A549 (cell line): Measurements from ENCODE around the gene REPS2. TPM values are rescaled to one million over a fixed set of nuclear protein-coding genes. Genes with fewer than 3 reads are reported as not detected.

ENCODE experiments used
- ATAC-seq, 2 experiments: fragments of 200-7000 bp in 1 of 2; fragments of >200 bp in 1 of 2; cut with Nextera tagmentation in 1 of 2; cut with Tn5 transposase in 1 of 2; 3 replicates each; pipeline versions ENCODE4 v1.8.0 to v1.9.1; 2018 to 2020; ENCODE audit warnings: mild to moderate bottlenecking in 1 of 2, moderate library complexity in 1 of 2
- CTCF ChIA-PET: fragments of 300-600 bp; sonication (Branson Sonifier 250); formaldehyde crosslinking; extraction: SDS; loops from one replicate; lab custom pipeline; 2021; ENCODE audit warnings: antibody characterized with exemption, inconsistent platforms; lab: Yijun Ruan, JAX
- POLR2A ChIA-PET: fragments of 350-600 bp; formaldehyde crosslinking; extraction: SDS; loops from one replicate; lab custom pipeline; 2021; ENCODE audit warnings: antibody characterized with exemption, inconsistent platforms; lab: Yijun Ruan, JAX
- DNase-seq, 2 experiments: peaks; one replicate each; pipeline versions ENCODE4 v3.0.0 to v3.0.0-alpha.2; 2011 to 2016; ENCODE audit warnings: low read depth in 1 of 2, low spot score in 1 of 2
- FAIRE-seq: peaks from 2 replicates; lab custom pipeline; 2011; peaks lifted over from hg19 to GRCh38; lab: Jason Lieb, UNC
- H3K27ac ChIP-seq, 2 experiments: fragments of >200 bp; sonication (Bioruptor Twin); formaldehyde crosslinking; 3 replicates each; pipeline ENCODE4 v1.5.1; 2016 to 2017
- H3K4me1 ChIP-seq: fragments of >200 bp; sonication (Bioruptor Twin); formaldehyde crosslinking; 3 replicates; pipeline ENCODE4 v1.6.1; 2016
- H3K4me2 ChIP-seq: fragments of >200 bp; sonication (Bioruptor Twin); formaldehyde crosslinking; 3 replicates; pipeline ENCODE4 v1.6.1; 2016
- H3K4me3 ChIP-seq: fragments of >200 bp; sonication (Bioruptor Twin); formaldehyde crosslinking; 3 replicates; pipeline ENCODE4 v1.5.1; 2016
- H3K9me3 ChIP-seq: fragments of >200 bp; sonication (Bioruptor Twin); formaldehyde crosslinking; 3 replicates; pipeline ENCODE4 v1.6.1; 2016
- CBX8 ChIP-seq: fragments of 200-600 bp; sonication (generic); IDR thresholded peaks from 2 replicates; pipeline ENCODE4 v1.6.1; 2016
- CHD4 ChIP-seq: fragments of 200-600 bp; sonication (generic); IDR thresholded peaks from 2 replicates; pipeline ENCODE4 v1.6.1; 2016; ENCODE audit warnings: antibody characterized with exemption, mild to moderate bottlenecking, borderline replicate concordance
- E2F6 ChIP-seq: IDR thresholded peaks from 2 replicates; pipeline ENCODE4 v1.6.1; 2012; ENCODE audit warnings: low read depth, borderline replicate concordance
- ELK1 ChIP-seq: fragments of 150-350 bp; IDR thresholded peaks from 2 replicates; pipeline ENCODE4 v1.6.1; 2014; ENCODE audit warnings: low read depth, mild to moderate bottlenecking, low read length
- FOSB ChIP-seq: fragments of 250-450 bp; sonication (Bioruptor Pico); IDR thresholded peaks from 2 replicates; pipeline ENCODE4 v1.5.0; 2020; ENCODE audit warnings: mild to moderate bottlenecking, moderate library complexity
- FOXS1 ChIP-seq: fragments of 250-450 bp; sonication (Bioruptor Pico); IDR thresholded peaks from 2 replicates; pipeline ENCODE4 v1.5.0; 2020; ENCODE audit warnings: mild to moderate bottlenecking, moderate library complexity
- GATA3 ChIP-seq: IDR thresholded peaks from 2 replicates; pipeline ENCODE4 v1.6.1; 2012; ENCODE audit warnings: borderline replicate concordance
- HEYL ChIP-seq: fragments of 250-450 bp; sonication (Bioruptor Pico); IDR thresholded peaks from 2 replicates; pipeline ENCODE4 v1.8.0; 2021; ENCODE audit warnings: mild to moderate bottlenecking, moderate library complexity
- HMGXB4 ChIP-seq: fragments of 250-450 bp; sonication (Bioruptor Pico); IDR thresholded peaks from 2 replicates; pipeline ENCODE4 v1.5.0; 2021; ENCODE audit warnings: mild to moderate bottlenecking, moderate library complexity, borderline replicate concordance
- JUNB ChIP-seq: fragments of >200 bp; sonication (Bioruptor Twin); formaldehyde crosslinking; IDR thresholded peaks from 2 replicates; pipeline ENCODE4 v1.6.1; 2016
- MAFK ChIP-seq: fragments of 450-650 bp; IDR thresholded peaks from 2 replicates; pipeline ENCODE4 v1.6.1; 2014; ENCODE audit not compliant: partially characterized antibody
- MYC ChIP-seq: IDR thresholded peaks from 2 replicates; pipeline ENCODE4 v1.6.1; 2012; ENCODE audit warnings: mild to moderate bottlenecking, inconsistent platforms, low read length, improper control_type of control experiment, borderline replicate concordance
- NPAS2 ChIP-seq: fragments of 250-450 bp; sonication (Bioruptor Pico); IDR thresholded peaks from 2 replicates; pipeline ENCODE4 v1.8.0; 2022; ENCODE audit warnings: mild to moderate bottlenecking, moderate library complexity, borderline replicate concordance
- PHF8 ChIP-seq: fragments of 200-600 bp; sonication (generic); IDR thresholded peaks from 2 replicates; pipeline ENCODE4 v1.6.1; 2016; ENCODE audit warnings: low read depth, mild to moderate bottlenecking, antibody characterized with exemption, moderate library complexity, borderline replicate concordance
- POLR2AphosphoS2 ChIP-seq: conservative IDR thresholded peaks from 2 replicates; pipeline ENCODE4 v1.6.1; 2012; ENCODE audit warnings: low read length, improper control_type of control experiment, inconsistent platforms
- RFX5 ChIP-seq: fragments of 450-650 bp; IDR thresholded peaks from 2 replicates; pipeline ENCODE4 v1.7.1; 2014; ENCODE audit warnings: antibody characterized with exemption, mild to moderate bottlenecking, moderate library complexity
- SMC3 ChIP-seq: fragments of >200 bp; sonication (Bioruptor Twin); formaldehyde crosslinking; IDR thresholded peaks from 3 replicates; pipeline ENCODE4 v1.6.1; 2018; ENCODE audit warnings: inconsistent platforms
- ZSCAN20 ChIP-seq: fragments of 250-450 bp; sonication (Bioruptor Pico); IDR thresholded peaks from 2 replicates; pipeline ENCODE4 v1.8.0; 2022; ENCODE audit warnings: mild to moderate bottlenecking, moderate library complexity
- WGBS: methylation state at CpG from one replicate; pipeline ENCODE4 v1.1.6; 2017; ENCODE audit errors: missing lambda C conversion rate; 5-methylcytosine and 5-hydroxymethylcytosine counted together
- polyA plus RNA-seq, 4 experiments: library from polyadenylated mRNA; depleted of rRNA in 3 of 4; stranded (reverse); fragments of >200 nt; fragmentation: RNase III in 1 of 4; extraction: RNeasy Plus Mini Kit Qiagen cat#74134 plus additional on column Dnase treatment in 1 of 4; gene quantifications; 2 replicates in 3 of 4; 3 replicates in 1 of 4; pipeline ENCODE4 v1.2.3, GENCODE V29; 2011 to 2017
- TF ChIP-seq, protein P1 (sequence below): fragments of 250-450 bp; sonication (Bioruptor Pico); IDR thresholded peaks from 2 replicates; pipeline ENCODE4 v1.5.0; 2020; ENCODE audit warnings: low read depth, mild to moderate bottlenecking, moderate library complexity

The REPS2 gene
- polyA plus RNA-seq, 2 of the 4 experiments (the other 2 are of a cell fraction): 0.17 to 0.76 TPM

DNA sequence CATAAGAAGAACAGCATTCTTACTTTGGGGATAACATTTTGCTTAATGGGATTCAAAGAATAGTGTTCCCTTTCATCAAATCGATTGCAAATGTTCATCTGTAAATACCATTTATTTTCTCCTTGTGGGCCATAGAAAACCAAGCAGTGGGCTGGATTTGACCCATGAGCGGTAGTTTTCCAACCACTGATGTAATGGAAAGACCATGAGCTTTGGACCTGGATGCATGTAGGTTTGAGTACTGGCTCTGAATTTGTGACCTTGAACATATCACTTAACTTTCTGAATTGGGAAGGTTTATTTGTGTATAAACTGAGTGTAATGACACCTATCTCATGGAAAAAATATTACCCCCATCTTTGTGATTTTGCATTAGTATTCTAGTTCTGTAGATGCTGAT lies 54.3 kb downstream of the REPS2 start:
- no peak for TF ChIP-seq FOXS1
- TF ChIP-seq RFX5: no peak
- no peak for TF ChIP-seq E2F6
- WGBS: 33% methylated on average over 2 of the region's 2 CpGs
- ChIA-PET CTCF (no interaction called here), POLR2A (no interaction called here)
- Histone ChIP-seq H3K27ac (no peak overlapping the region), H3K9me3 (no peaks in the 10 kb centered on the region), H3K4me1 (no peaks in the 10 kb centered on the region), H3K4me3 (no peak overlapping the region), H3K4me2 (no peak overlapping the region)
- ATAC-seq: no peak
- no peak for DNase-seq
- FAIRE-seq: no peak

DNA sequence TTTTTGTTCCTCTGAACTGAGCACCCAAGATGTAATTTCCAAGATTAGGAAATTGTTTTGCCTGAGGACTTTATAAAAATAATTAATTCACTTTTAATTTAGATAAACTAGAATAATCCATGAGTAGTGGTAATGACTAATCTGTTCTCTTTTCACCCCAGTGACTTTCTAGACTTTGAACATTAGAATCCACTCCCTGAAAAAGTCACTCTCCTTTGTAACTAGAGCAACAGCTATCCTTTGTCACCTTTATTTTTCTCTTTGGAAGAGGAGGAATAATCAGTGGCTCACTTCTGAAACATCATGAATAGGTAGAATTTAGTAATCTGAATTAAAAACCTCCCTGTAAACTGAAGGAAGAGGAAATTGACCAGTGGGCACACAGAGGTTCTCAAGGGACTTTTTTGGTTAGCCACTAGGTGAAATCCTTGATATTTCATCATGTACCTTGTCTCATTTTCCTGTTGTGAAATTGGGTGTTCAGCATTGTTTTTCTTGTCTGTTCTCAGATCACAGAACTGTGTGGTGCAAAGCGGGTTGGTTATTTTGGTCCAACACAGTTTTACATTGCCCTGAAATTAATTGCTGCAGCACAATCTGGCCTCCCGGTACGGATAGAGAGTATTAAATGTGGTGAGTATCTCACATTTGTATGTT lies 59.4 kb downstream of the REPS2 start:
- Histone ChIP-seq H3K9me3 (no peaks in the 10 kb centered on the region), H3K4me2 (no peak overlapping the region), H3K27ac (no peak overlapping the region), H3K4me1 (no peaks in the 10 kb centered on the region), H3K4me3 (no peak overlapping the region)
- POLR2A ChIA-PET: no interaction called here
- WGBS: 83% methylated on average over 3 of the region's 3 CpGs
- DNase-seq: no peak
- TF ChIP-seq CHD4: no peak
- TF ChIP-seq, protein P1, sequence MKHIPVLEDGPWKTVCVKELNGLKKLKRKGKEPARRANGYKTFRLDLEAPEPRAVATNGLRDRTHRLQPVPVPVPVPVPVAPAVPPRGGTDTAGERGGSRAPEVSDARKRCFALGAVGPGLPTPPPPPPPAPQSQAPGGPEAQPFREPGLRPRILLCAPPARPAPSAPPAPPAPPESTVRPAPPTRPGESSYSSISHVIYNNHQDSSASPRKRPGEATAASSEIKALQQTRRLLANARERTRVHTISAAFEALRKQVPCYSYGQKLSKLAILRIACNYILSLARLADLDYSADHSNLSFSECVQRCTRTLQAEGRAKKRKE: no peak
- TF ChIP-seq ELK1: no peak
- no peak for TF ChIP-seq CBX8
- TF ChIP-seq MYC: no peak
- TF ChIP-seq FOSB: no peak
- no peak for TF ChIP-seq MAFK
- TF ChIP-seq PHF8: no peak
- TF ChIP-seq HMGXB4 (CRISPR knock-in tag): no peak
- TF ChIP-seq ZSCAN20 (CRISPR knock-in tag): no peak
- TF ChIP-seq GATA3: no peak
- TF ChIP-seq POLR2AphosphoS2: no peak
- no peak for TF ChIP-seq HEYL (CRISPR knock-in tag)
- TF ChIP-seq SMC3: no peak
- TF ChIP-seq NPAS2 (CRISPR knock-in tag): no peak
- no peak for TF ChIP-seq JUNB
- CTCF ChIA-PET: interaction anchor here (1.6 kb wide), 1 partner anchor 40 kb away, joined by 5 read pairs; no protein-coding TSS in a partner anchor
- peak; percentile 98 for FAIRE-seq
- no peak for ATAC-seq
